Globus pallidus (tissue), 1 donor: ENCODE data around the gene KNCN.

Experiments used
- DNase-seq: peaks from one replicate; pipeline ENCODE4 v3.0.0-alpha.2; 2015; ENCODE audit warnings: low spot score

KNCN gene

GRCh38 chr1:46543761-46544560, 7.5 kb downstream of the KNCN start:
- DNase-seq = no peak

GRCh38 chr1:46543382-46543760, 8.1 kb downstream of the KNCN start:
- DNase-seq = no peak

- no peak for DNase-seq
These were observed 11.5 kb downstream of the KNCN start for GRCh38 chr1:46539972-46540371.

- no peak for DNase-seq
These were observed 13.3 kb downstream of the KNCN start for GRCh38 chr1:46538147-46538546.

GRCh38 chr1:46537651-46538050, 13.8 kb downstream of the KNCN start:
- no peak for DNase-seq

GRCh38 chr1:46536527-46536926, 14.9 kb downstream of the KNCN start:
- no peak for DNase-seq

GRCh38 chr1:46535063-46535462, 16.4 kb downstream of the KNCN start:
- no peak for DNase-seq

- peak; percentile 19 for DNase-seq
These were observed 18.1 kb downstream of the KNCN start for GRCh38 chr1:46533179-46533864.

GRCh38 chr1:46532498-46533178, 18.8 kb downstream of the KNCN start:
- peak; percentile 35 for DNase-seq

GRCh38 chr1:46532095-46532494, 19.4 kb downstream of the KNCN start:
- DNase-seq = no peak

GRCh38 chr1:46530791-46531409, 20.5 kb downstream of the KNCN start:
- DNase-seq = no peak

- DNase-seq = no peak
These were observed 21.1 kb downstream of the KNCN start for GRCh38 chr1:46530311-46530710.

- no peak for DNase-seq
These were observed 22.3 kb downstream of the KNCN start for GRCh38 chr1:46529031-46529630.

GRCh38 chr1:46528297-46528955, 23.0 kb downstream of the KNCN start:
- DNase-seq = no peak

- DNase-seq = peak; percentile 65
These were observed 23.8 kb downstream of the KNCN start for GRCh38 chr1:46527474-46528296.

- no peak for DNase-seq
These were observed 24.7 kb downstream of the KNCN start for GRCh38 chr1:46526691-46527291.

GRCh38 chr1:46526013-46526690, 25.3 kb downstream of the KNCN start:
- DNase-seq = no peak

GRCh38 chr1:46525253-46525983, 26.0 kb downstream of the KNCN start:
- no peak for DNase-seq

- DNase-seq = no peak
These were observed 26.6 kb downstream of the KNCN start for GRCh38 chr1:46524843-46525242.
